HepG2 (cell line): Measurements from ENCODE around the gene GGNBP2. TPM values are rescaled to one million over a fixed set of nuclear protein-coding genes. Genes with fewer than 3 reads are reported as not detected.

ENCODE experiments used
- FIP1L1 ChIP-seq: fragments of 200-400 bp; formaldehyde crosslinking; IDR thresholded peaks from 2 replicates; pipeline ENCODE4 v1.6.1; 2018; ENCODE audit warnings: low read depth, mild to moderate bottlenecking, low read length, moderate library complexity, borderline replicate concordance; ENCODE audit not compliant: insufficient read depth
- FOXJ3 ChIP-seq: sonication (generic); formaldehyde crosslinking; IDR thresholded peaks from 2 replicates; pipeline ENCODE4 v1.4.0; 2020; ENCODE audit warnings: missing genetic modification reagents, mild to moderate bottlenecking, borderline replicate concordance
- GMEB1 ChIP-seq: sonication (generic); formaldehyde crosslinking; IDR thresholded peaks from 2 replicates; pipeline ENCODE4 v1.5.1; 2020; ENCODE audit warnings: missing genetic modification reagents, mild to moderate bottlenecking, borderline replicate concordance
- MED1 ChIP-seq: sonication (generic); formaldehyde crosslinking; IDR thresholded peaks from 2 replicates; pipeline ENCODE4 v1.4.0; 2020; ENCODE audit warnings: missing genetic modification reagents
- MTERF4 ChIP-seq: sonication (generic); formaldehyde crosslinking; IDR thresholded peaks from 2 replicates; pipeline ENCODE4 v1.8.0; 2023; ENCODE audit warnings: mild to moderate bottlenecking, missing genetic modification reagents
- MXD4 ChIP-seq: IDR thresholded peaks from 2 replicates; pipeline ENCODE4 v1.6.1; 2016; ENCODE audit warnings: mild to moderate bottlenecking, missing biosample characterization, missing genetic modification reagents
- NR1H2 ChIP-seq: sonication (generic); formaldehyde crosslinking; IDR thresholded peaks from 2 replicates; pipeline ENCODE4 v1.8.1; 2022; ENCODE audit warnings: low read depth, missing genetic modification reagents, borderline replicate concordance
- PATZ1 ChIP-seq: sonication (generic); formaldehyde crosslinking; IDR thresholded peaks from 2 replicates; pipeline ENCODE4 v1.4.0; 2020; ENCODE audit warnings: missing genetic modification reagents
- SCMH1 ChIP-seq: sonication (generic); formaldehyde crosslinking; IDR thresholded peaks from 2 replicates; pipeline ENCODE4 v1.9.0; 2021; ENCODE audit warnings: missing genetic modification reagents, mild to moderate bottlenecking, borderline replicate concordance
- SMARCE1 ChIP-seq: fragments of 450-650 bp; IDR thresholded peaks from 2 replicates; pipeline ENCODE4 v1.6.1; 2017; ENCODE audit warnings: borderline replicate concordance
- TCF7L2 ChIP-seq: IDR thresholded peaks from 2 replicates; pipeline ENCODE4 v1.6.1; 2011; ENCODE audit warnings: mild to moderate bottlenecking, low read depth, low read length, moderate library complexity
- ZBTB43 ChIP-seq: sonication (generic); formaldehyde crosslinking; conservative IDR thresholded peaks from 2 replicates; pipeline ENCODE4 v1.4.0; 2020; ENCODE audit warnings: missing genetic modification reagents
- ZFP36L1 ChIP-seq: sonication (generic); formaldehyde crosslinking; IDR thresholded peaks from 2 replicates; pipeline ENCODE4 v1.8.0; 2022; ENCODE audit warnings: mild to moderate bottlenecking, missing genetic modification reagents, moderate library complexity
- ZNF101 ChIP-seq: sonication (generic); formaldehyde crosslinking; IDR thresholded peaks from 2 replicates; pipeline ENCODE4 v1.4.0; 2020; ENCODE audit warnings: mild to moderate bottlenecking, low read depth, missing genetic modification reagents, borderline replicate concordance
- ZNF136 ChIP-seq: sonication (generic); formaldehyde crosslinking; IDR thresholded peaks from 2 replicates; pipeline ENCODE4 v1.8.1; 2022; ENCODE audit warnings: low read depth, mild to moderate bottlenecking, moderate library complexity, missing genetic modification reagents
- ZNF512B ChIP-seq: sonication (generic); formaldehyde crosslinking; IDR thresholded peaks from 2 replicates; pipeline ENCODE4 v1.5.1; 2020; ENCODE audit warnings: missing genetic modification reagents, mild to moderate bottlenecking, borderline replicate concordance
- ZNF577 ChIP-seq: sonication (generic); formaldehyde crosslinking; IDR thresholded peaks from 2 replicates; pipeline ENCODE4 v1.4.0; 2020; ENCODE audit warnings: mild to moderate bottlenecking, low read depth, missing genetic modification reagents, borderline replicate concordance
- ZNF652 ChIP-seq: IDR thresholded peaks from 2 replicates; pipeline ENCODE4 v1.6.1; 2016; ENCODE audit warnings: low read depth, borderline replicate concordance
- polyA plus RNA-seq, 8 experiments: library from polyadenylated mRNA; depleted of rRNA in 3 of 8; stranded (reverse) in 7 of 8; unstranded in 1 of 8; fragments of >200 nt; fragmentation: Illumina TruSeq in 4 of 8; extraction: Trizol in 4 of 8; gene quantifications; 2 replicates each; pipeline versions ENCODE4 v1.2.1 to v1.2.3, GENCODE V29; 2011 to 2016; ENCODE audit warnings: low read depth in 4 of 8, missing spikeins in 1 of 8, mixed read lengths in 1 of 8; ENCODE audit not compliant: insufficient read depth in 1 of 8
- total RNA-seq, 5 experiments: library from RNA; depleted of rRNA; stranded (reverse); fragments of >200 nt; fragmentation: Illumina TruSeq; extraction: Trizol; gene quantifications; 2 replicates each; pipeline ENCODE4 v1.2.3, GENCODE V29; 2016; ENCODE audit warnings: low read depth in 1 of 5

Gene GGNBP2
- total and polyA plus RNA-seq, 2 of the 13 experiments (the other 11 are each of a cell fraction or from before 2014, with no cell fraction given), result 53.3 to 84.2 TPM

- TF ChIP-seq ZBTB43 (CRISPR knock-in tag) (no peak; the same call in 1 of the 2 replicates), ZNF101 (CRISPR knock-in tag) (no peak), ZNF136 (CRISPR knock-in tag) (no peak), ZNF577 (0 out of 2 replicates have a peak, but pooled peaks have one; percentile 15), MED1 (CRISPR knock-in tag) (peak; percentile 65), FIP1L1 (0 out of 2 replicates have a peak, but pooled peaks have one; percentile 27), SMARCE1 (no peak), TCF7L2 (no peak), FOXJ3 (CRISPR knock-in tag) (no peak), PATZ1 (CRISPR knock-in tag) (peak; percentile 90), ZNF512B (CRISPR knock-in tag) (no peak), MTERF4 (CRISPR knock-in tag) (peak; percentile 88; the same call in 1 of the 2 replicates), NR1H2 (CRISPR knock-in tag) (no peak), MXD4 (peak; percentile 41), ZFP36L1 (CRISPR knock-in tag) (no peak), SCMH1 (CRISPR knock-in tag) (no peak), ZNF652 (CRISPR knock-in tag) (no peak), GMEB1 (peak; percentile 86)
Observed at GRCh38 chr17:36545465-36546417, 1.0 kb downstream of the GGNBP2 start (continued).
